Measurements from ENCODE around the gene GPHA2.

GRCh38 chr11:64926689-64927088 lies 9.0 kb downstream of the GPHA2 start:
- no peak for TF ChIP-seq EP300 (IDR thresholded peaks at IDR 0.05)
- TF ChIP-seq CTCF (IDR thresholded peaks at IDR 0.05) = no peak
- no peak for TF ChIP-seq POLR2A (IDR thresholded peaks at IDR 0.05)

All from stomach (tissue), 4 donors.